GM12891 (cell line): ENCODE measurements around the gene SCRG1.
A peak's percentile ranks its signal among the peaks of the same experiment; 100 is the strongest.

Source experiments
- DNase-seq: peaks from one replicate; pipeline ENCODE4 v3.0.0; 2011; ENCODE audit warnings: low spot score; ENCODE audit not compliant: insufficient read length
- FAIRE-seq: peaks from 2 replicates; lab custom pipeline; 2011; peaks lifted over from hg19 to GRCh38; lab: Jason Lieb, UNC
- PAX5 ChIP-seq: IDR thresholded peaks from 2 replicates; pipeline ENCODE4 v1.6.1; 2011; ENCODE audit warnings: low read length, moderate library complexity, mild to moderate bottlenecking; ENCODE audit not compliant: insufficient read depth, severe bottlenecking
- POLR2A ChIP-seq: IDR thresholded peaks from 2 replicates; pipeline ENCODE4 v1.6.1; 2011; ENCODE audit warnings: low read depth, low read length, control low read depth
- POLR2AphosphoS5 ChIP-seq: IDR thresholded peaks from 2 replicates; pipeline ENCODE4 v1.6.1; 2011; ENCODE audit warnings: low read depth, low read length, control low read depth
- POU2F2 ChIP-seq: IDR thresholded peaks from 2 replicates; pipeline ENCODE4 v1.6.1; 2011; ENCODE audit warnings: low read depth, mild to moderate bottlenecking, control low read depth, low read length, moderate library complexity
- SPI1 ChIP-seq: IDR thresholded peaks from 2 replicates; pipeline ENCODE4 v1.6.1; 2011; ENCODE audit warnings: low read depth, low read length, control low read depth
- TAF1 ChIP-seq: IDR thresholded peaks from 2 replicates; pipeline ENCODE4 v1.6.1; 2011; ENCODE audit warnings: low read depth, low read length, control low read depth

Gene SCRG1

GRCh38 chr4:173370130-173370476, 28.8 kb downstream of the SCRG1 start:
- no peak for FAIRE-seq
- DNase-seq, result peak; percentile 26
- TF ChIP-seq TAF1, result peak; percentile 1; the same call in 1 of the 2 replicates
- TF ChIP-seq PAX5, result no peak

- no peak for DNase-seq
- FAIRE-seq, result no peak
- TF ChIP-seq POLR2A (no peak), POLR2AphosphoS5 (no peak), PAX5 (no peak), TAF1 (no peak), SPI1 (no peak)
These were observed 31.0 kb downstream of the SCRG1 start for GRCh38 chr4:173367946-173368345.

GRCh38 chr4:173367285-173367684, 31.6 kb downstream of the SCRG1 start:
- DNase-seq, result no peak
- peak; percentile 70 for FAIRE-seq
- TF ChIP-seq POU2F2 (no peak), POLR2AphosphoS5 (no peak), PAX5 (no peak), TAF1 (no peak)

GRCh38 chr4:173365359-173365996, 33.4 kb downstream of the SCRG1 start:
- DNase-seq (no peak), FAIRE-seq (no peak)
- TF ChIP-seq TAF1, result no peak
- no peak for TF ChIP-seq POU2F2
- no peak for TF ChIP-seq POLR2A
- no peak for TF ChIP-seq PAX5
- no peak for TF ChIP-seq SPI1
- no peak for TF ChIP-seq POLR2AphosphoS5

GRCh38 chr4:173362666-173363065, 36.2 kb downstream of the SCRG1 start:
- DNase-seq (no peak), FAIRE-seq (no peak)
- no peak for TF ChIP-seq TAF1
- no peak for TF ChIP-seq PAX5
- TF ChIP-seq SPI1, result no peak
- no peak for TF ChIP-seq POLR2A
- TF ChIP-seq POLR2AphosphoS5, result no peak
- TF ChIP-seq POU2F2, result no peak

GRCh38 chr4:173360587-173361221, 38.2 kb downstream of the SCRG1 start:
- FAIRE-seq (no peak), DNase-seq (no peak)

GRCh38 chr4:173357939-173358338, 41.0 kb downstream of the SCRG1 start:
- DNase-seq (no peak), FAIRE-seq (no peak)
- no peak for TF ChIP-seq PAX5
- TF ChIP-seq SPI1, result no peak
- no peak for TF ChIP-seq POU2F2
- TF ChIP-seq POLR2A, result no peak
- TF ChIP-seq POLR2AphosphoS5, result no peak
- TF ChIP-seq TAF1, result no peak

More at GRCh38 chr4:173360587-173361221, 38.2 kb downstream of the SCRG1 start:
- TF ChIP-seq POLR2A (no peak), POLR2AphosphoS5 (no peak), SPI1 (no peak), PAX5 (no peak), TAF1 (no peak), POU2F2 (no peak)

- DNase-seq (no peak), FAIRE-seq (no peak)
- no peak for TF ChIP-seq PAX5
- no peak for TF ChIP-seq SPI1
- TF ChIP-seq POLR2A, result no peak
- TF ChIP-seq POLR2AphosphoS5, result no peak
- no peak for TF ChIP-seq TAF1
- TF ChIP-seq POU2F2, result no peak
These were observed 51.4 kb downstream of the SCRG1 start for GRCh38 chr4:173347467-173347866.

- DNase-seq (no peak), FAIRE-seq (no peak)
- TF ChIP-seq POLR2A (no peak), POLR2AphosphoS5 (no peak)
These were observed 52.8 kb downstream of the SCRG1 start for GRCh38 chr4:173346074-173346473.

GRCh38 chr4:173345648-173346047, 53.3 kb downstream of the SCRG1 start:
- DNase-seq, result no peak
- no peak for TF ChIP-seq POLR2AphosphoS5
- TF ChIP-seq SPI1, result peak; percentile 48; the same call in 1 of the 2 replicates
- no peak for FAIRE-seq
